H1 (cell line): Measurements from ENCODE around the gene MSL1. TPM values are rescaled to one million over a fixed set of nuclear protein-coding genes. Genes with fewer than 3 reads are reported as not detected.

Source experiments
- ASH2L ChIP-seq: fragments of 200-600, 300-600 bp; sonication (generic); IDR thresholded peaks from one replicate; pipeline ENCODE4 v1.7.1; 2017; ENCODE audit warnings: low read length
- ATF3 ChIP-seq: IDR thresholded peaks from 2 replicates; pipeline ENCODE4 v1.6.1; 2011; ENCODE audit warnings: low read depth, mild to moderate bottlenecking, low read length; ENCODE audit not compliant: insufficient read depth
- CHD2 ChIP-seq: IDR thresholded peaks from 2 replicates; pipeline ENCODE4 v1.6.1; 2012; ENCODE audit warnings: low read length, improper control_type of control experiment
- CHD7 ChIP-seq: fragments of 300-600 bp; sonication (generic); IDR thresholded peaks from 2 replicates; pipeline ENCODE4 v1.7.1; 2012; ENCODE audit warnings: low read length, moderate library complexity, mild to moderate bottlenecking, inconsistent platforms; ENCODE audit not compliant: insufficient replicate concordance
- E2F6 ChIP-seq: IDR thresholded peaks from 2 replicates; pipeline ENCODE4 v1.6.1; 2012; ENCODE audit warnings: inconsistent platforms
- JUND ChIP-seq: IDR thresholded peaks from 2 replicates; pipeline ENCODE4 v1.6.1; 2011; ENCODE audit warnings: mild to moderate bottlenecking, improper control_type of control experiment, low read length
- POU5F1 ChIP-seq: IDR thresholded peaks from 2 replicates; pipeline ENCODE4 v1.6.1; 2011; ENCODE audit warnings: low read depth, mild to moderate bottlenecking, low read length, moderate library complexity
- RAD21 ChIP-seq, 2 experiments: IDR thresholded peaks in 1 of 2; conservative IDR thresholded peaks in 1 of 2; 2 replicates each; pipeline ENCODE4 v1.6.1; 2011; ENCODE audit warnings: low read depth in 2 of 2, low read length in 2 of 2, improper control_type of control experiment in 1 of 2, inconsistent platforms in 1 of 2, mild to moderate bottlenecking in 1 of 2, moderate library complexity in 1 of 2
- polyA plus RNA-seq, 7 experiments: library from polyadenylated mRNA; depleted of rRNA in 3 of 7; stranded (reverse) in 5 of 7; unstranded in 2 of 7; fragments of >200 nt in 5 of 7; fragments of 200-250 nt in 2 of 7; gene quantifications; 1 replicate in 5 of 7; 2 replicates in 1 of 7; 4 replicates in 1 of 7; pipeline versions ENCODE4 v1.2.1 to v1.2.3, GENCODE V29; 2011 to 2013; ENCODE audit warnings: missing spikeins in 2 of 7, mixed read lengths in 2 of 7
- total RNA-seq: library from RNA; stranded (reverse); fragmentation: NEBNext Ultra II Directional; extraction: Animal tissue kit (Norgen Biotek cat#: 25700); gene quantifications from 2 replicates; pipeline ENCODE4 v1.2.1, GENCODE V29; 2021

The MSL1 gene
- total and polyA plus RNA-seq, 2 of the 8 experiments (the other 6 are each of a cell fraction or from before 2014, with no cell fraction given) = 24.1 to 66.5 TPM

- no peak for TF ChIP-seq CHD7
- TF ChIP-seq E2F6 = no peak
- no peak for TF ChIP-seq RAD21 (IDR thresholded peaks at IDR 0.05 in 1 of 2, conservative IDR thresholded peaks at IDR 0.05 in 1 of 2; ENCODE audit: low read depth in 2 of 2, low read length in 2 of 2)
- TF ChIP-seq ATF3 = no peak
- TF ChIP-seq JUND = no peak
- TF ChIP-seq ASH2L = no peak
- no peak for TF ChIP-seq POU5F1
- no peak for TF ChIP-seq CHD2
Measured at GRCh38 chr17:40167685-40168261, 46.0 kb downstream of the MSL1 start (continued).
